Caco-2 (cell line): ENCODE measurements around the gene BUB1B. TPM values are rescaled to one million over a fixed set of nuclear protein-coding genes. Genes with fewer than 3 reads are reported as not detected.
"Not testable (repeated sequence)": the region's sequence is repeated elsewhere in the genome, so short reads cannot be mapped to it uniquely, and the experiment has no call there.

ENCODE experiments used
- BruUV-seq: library from RNA; stranded (reverse); fragments of 400-500 nt; replicated peaks from 2 replicates; lab custom pipeline; 2021; lab: Mats Ljungman, UMichigan
- CTCF ChIA-PET: fragments of 300-600 bp; sonication (Branson Sonifier 250); formaldehyde crosslinking; loops from one replicate; lab custom pipeline; 2022; ENCODE audit warnings: antibody characterized with exemption; lab: Charles Lee
- POLR2A ChIA-PET: fragments of 300-600 bp; sonication (Branson Sonifier 250); formaldehyde crosslinking; loops from one replicate; lab custom pipeline; 2022; ENCODE audit warnings: antibody characterized with exemption; lab: Charles Lee
- DNase-seq, 2 experiments: peaks; one replicate each; pipeline versions ENCODE4 v3.0.0 to v3.0.0-alpha.2; 2020 to 2022
- H3K27me3 ChIP-seq: replicated peaks from 2 replicates; pipeline ENCODE4 v1.6.0; 2011; ENCODE audit warnings: low read length; ENCODE audit not compliant: control insufficient read depth, insufficient read depth
- H3K36me3 ChIP-seq: 2 replicates; pipeline ENCODE4 v1.5.1; 2011; ENCODE audit warnings: low read length; ENCODE audit not compliant: control insufficient read depth, insufficient read depth
- H3K4me1 ChIP-seq: fragments of 250-450 bp; sonication (Bioruptor Pico); 2 replicates; pipeline ENCODE4 v1.5.1; 2020; ENCODE audit warnings: mild to moderate bottlenecking
- H3K4me3 ChIP-seq: 2 replicates; pipeline ENCODE4 v1.5.1; 2011; ENCODE audit warnings: low read depth, mild to moderate bottlenecking, control low read depth, low read length
- H3K9me3 ChIP-seq: fragments of 250-450 bp; sonication (Bioruptor Pico); 2 replicates; pipeline ENCODE4 v1.5.1; 2020; ENCODE audit warnings: mild to moderate bottlenecking, moderate library complexity
- H3K27ac Mint-ChIP-seq: one replicate; pipeline ENCODE4 v1.8.0; 2022; ENCODE audit warnings: mixed read lengths; ENCODE audit not compliant: unreplicated experiment
- H3K27me3 Mint-ChIP-seq: one replicate; pipeline ENCODE4 v1.8.0; 2022; ENCODE audit warnings: mixed read lengths; ENCODE audit not compliant: insufficient read depth, unreplicated experiment
- H3K36me3 Mint-ChIP-seq: one replicate; pipeline ENCODE4 v1.8.0; 2022; ENCODE audit warnings: mild to moderate bottlenecking, mixed read lengths; ENCODE audit not compliant: insufficient read depth, unreplicated experiment
- H3K4me1 Mint-ChIP-seq: one replicate; pipeline ENCODE4 v1.8.0; 2022; ENCODE audit warnings: low read depth, mixed read lengths; ENCODE audit not compliant: unreplicated experiment
- H3K4me3 Mint-ChIP-seq: one replicate; pipeline ENCODE4 v1.8.0; 2022; ENCODE audit warnings: mild to moderate bottlenecking, moderate library complexity, mixed read lengths; ENCODE audit not compliant: unreplicated experiment
- H3K9me3 Mint-ChIP-seq: one replicate; pipeline ENCODE4 v1.8.0; 2022; ENCODE audit warnings: mixed read lengths; ENCODE audit not compliant: unreplicated experiment
- intact Hi-C: fragments of 100-400 bp; cut with micrococcal nuclease; formaldehyde crosslinking; loops from one replicate; pipeline ENCODE4 v1.10.0; 2022; ENCODE audit not compliant: unreplicated experiment
- total RNA-seq: library from RNA; stranded (reverse); gene quantifications from 2 replicates; pipeline ENCODE4 v1.2.3, GENCODE V29; 2022
- TF ChIP-seq, protein P1 (sequence below), 2 experiments: fragments of 200-600 bp in 1 of 2; IDR thresholded peaks; 1 replicate in 1 of 2; 2 replicates in 1 of 2; pipeline versions ENCODE4 v1.5.1 to v1.8.0; 2011 to 2022; ENCODE audit warnings: antibody characterized with exemption in 1 of 2, control low read depth in 1 of 2, inconsistent platforms in 1 of 2, low read depth in 1 of 2, low read length in 1 of 2, mild to moderate bottlenecking in 1 of 2, moderate library complexity in 1 of 2; ENCODE audit not compliant: insufficient read depth in 1 of 2, severe bottlenecking in 1 of 2, unreplicated experiment in 1 of 2

The BUB1B gene
- total RNA-seq, 1 experiment from 2014 or later = 73.5 TPM

DNA sequence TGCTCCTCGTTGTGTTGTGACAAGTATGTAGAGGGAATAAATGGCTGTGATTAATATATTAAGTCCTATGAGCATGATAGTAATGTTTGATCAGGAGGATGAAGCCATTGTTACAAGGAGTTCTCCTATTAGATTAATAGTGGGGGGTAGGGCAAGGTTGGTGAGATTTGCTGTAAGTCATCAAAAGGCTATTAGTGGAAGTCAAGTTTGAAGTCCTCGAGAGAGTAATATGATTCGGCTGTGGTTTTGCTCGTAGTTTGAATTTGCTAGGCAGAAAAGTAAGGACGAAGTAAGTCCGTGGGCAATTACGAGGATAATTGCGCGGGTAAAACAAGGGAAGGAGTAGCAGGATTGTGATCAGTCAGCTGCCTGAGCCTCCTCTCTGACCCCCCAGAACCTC is 26.0 kb upstream of the BUB1B start:
- H3K9me3 Mint-ChIP-seq = no peaks in the 10 kb centered on the region
- CTCF ChIA-PET = no interaction called here
- H3K27ac Mint-ChIP-seq = no peak overlapping the region
- H3K27me3 ChIP-seq = no peaks in the 10 kb centered on the region
- H3K9me3 ChIP-seq = no peaks in the 10 kb centered on the region
- POLR2A ChIA-PET = no interaction called here
- intact Hi-C loops = no loop called here
- no peak overlapping the region for H3K4me3 Mint-ChIP-seq
- DNase-seq = no peak
- no peaks in the 10 kb centered on the region for H3K4me1 Mint-ChIP-seq
- TF ChIP-seq, protein P1, sequence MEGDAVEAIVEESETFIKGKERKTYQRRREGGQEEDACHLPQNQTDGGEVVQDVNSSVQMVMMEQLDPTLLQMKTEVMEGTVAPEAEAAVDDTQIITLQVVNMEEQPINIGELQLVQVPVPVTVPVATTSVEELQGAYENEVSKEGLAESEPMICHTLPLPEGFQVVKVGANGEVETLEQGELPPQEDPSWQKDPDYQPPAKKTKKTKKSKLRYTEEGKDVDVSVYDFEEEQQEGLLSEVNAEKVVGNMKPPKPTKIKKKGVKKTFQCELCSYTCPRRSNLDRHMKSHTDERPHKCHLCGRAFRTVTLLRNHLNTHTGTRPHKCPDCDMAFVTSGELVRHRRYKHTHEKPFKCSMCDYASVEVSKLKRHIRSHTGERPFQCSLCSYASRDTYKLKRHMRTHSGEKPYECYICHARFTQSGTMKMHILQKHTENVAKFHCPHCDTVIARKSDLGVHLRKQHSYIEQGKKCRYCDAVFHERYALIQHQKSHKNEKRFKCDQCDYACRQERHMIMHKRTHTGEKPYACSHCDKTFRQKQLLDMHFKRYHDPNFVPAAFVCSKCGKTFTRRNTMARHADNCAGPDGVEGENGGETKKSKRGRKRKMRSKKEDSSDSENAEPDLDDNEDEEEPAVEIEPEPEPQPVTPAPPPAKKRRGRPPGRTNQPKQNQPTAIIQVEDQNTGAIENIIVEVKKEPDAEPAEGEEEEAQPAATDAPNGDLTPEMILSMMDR (IDR thresholded peaks at IDR 0.05; ENCODE audit: insufficient read depth in 1 of 2, low read depth in 1 of 2, low read length in 1 of 2, severe bottlenecking in 1 of 2, unreplicated experiment in 1 of 2) = no peak
- H3K36me3 ChIP-seq = no peaks in the 10 kb centered on the region
- no peaks in the 10 kb centered on the region for H3K4me1 ChIP-seq
- H3K4me3 ChIP-seq = no peak overlapping the region
- H3K27me3 Mint-ChIP-seq = no peaks in the 10 kb centered on the region
- no TSS peak for BruUV-seq
- H3K36me3 Mint-ChIP-seq = no peaks in the 10 kb centered on the region

DNA sequence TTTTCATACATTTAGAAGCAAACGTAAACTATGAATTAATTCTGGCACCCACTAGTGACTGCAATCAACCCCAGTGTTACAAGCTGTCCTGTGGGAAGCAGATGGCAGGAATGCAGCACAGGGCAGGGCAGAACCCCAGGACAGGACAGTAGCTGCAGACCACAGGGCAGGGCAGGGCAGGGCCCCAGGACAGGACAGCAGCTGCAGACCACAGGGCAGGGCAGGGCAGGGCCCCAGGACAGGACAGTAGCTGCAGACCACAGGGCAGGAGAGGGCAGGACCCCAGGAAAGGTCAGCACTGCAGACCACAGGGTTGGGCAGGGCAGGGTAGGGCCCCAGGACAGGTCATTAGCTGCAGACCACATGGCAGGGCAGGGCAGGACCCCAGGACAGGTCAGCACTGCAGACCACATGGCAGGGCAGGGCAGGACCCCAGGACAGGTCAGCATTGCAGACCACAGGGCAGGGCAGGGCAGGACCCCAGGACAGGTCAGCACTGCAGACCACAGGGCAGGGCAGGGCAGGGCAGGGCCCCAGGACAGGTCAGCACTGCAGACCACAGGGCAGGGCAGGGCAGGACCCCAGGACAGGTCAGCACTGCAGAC is 24.9 kb upstream of the BUB1B start:
- intact Hi-C loops = not testable (repeated sequence)

DNA sequence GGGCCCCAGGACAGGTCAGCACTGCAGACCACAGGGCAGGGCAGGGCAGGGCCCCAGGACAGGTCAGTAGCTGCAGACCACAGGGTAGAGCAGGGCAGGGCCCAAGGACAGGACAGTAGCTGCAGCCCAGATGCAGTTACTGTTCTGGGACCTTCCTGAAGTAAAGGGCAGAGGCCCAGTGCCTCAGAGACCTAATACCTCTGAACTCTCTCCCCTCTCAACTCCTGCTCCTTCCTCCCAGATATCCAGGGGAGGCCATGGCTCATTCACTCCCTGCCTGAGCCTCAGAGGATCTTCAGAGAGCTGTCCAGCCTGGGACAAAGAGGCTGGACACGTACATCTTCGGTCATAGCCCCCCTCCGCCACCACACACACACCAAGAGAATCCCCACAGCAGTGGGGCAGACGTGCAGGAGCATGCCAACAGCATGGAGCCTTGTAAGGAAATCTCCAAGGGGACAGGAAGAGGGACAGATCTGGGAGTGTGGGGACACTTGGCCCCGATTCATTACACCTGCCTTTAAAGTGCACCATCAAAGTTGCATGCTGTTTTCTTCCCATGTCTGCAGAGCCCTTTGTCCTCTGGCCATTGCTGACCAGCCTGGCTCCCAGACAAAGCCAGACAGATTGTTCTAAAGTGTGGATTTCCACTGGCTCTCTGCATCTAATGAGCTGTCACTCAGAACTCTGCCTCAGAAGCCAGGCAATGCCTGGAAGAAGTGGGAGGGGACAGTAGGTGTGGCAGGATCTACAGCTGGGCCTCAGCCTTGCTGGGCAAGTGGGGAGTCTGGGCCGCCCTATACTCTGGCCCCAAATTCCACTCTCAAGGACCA is 24.2 kb upstream of the BUB1B start:
- H3K36me3 Mint-ChIP-seq = no peaks in the 10 kb centered on the region
- no peaks in the 10 kb centered on the region for H3K27me3 Mint-ChIP-seq
- ChIA-PET CTCF (no interaction called here), POLR2A (no interaction called here)
- no peak overlapping the region for H3K27ac Mint-ChIP-seq
- intact Hi-C loops = no loop called here
- H3K4me1 ChIP-seq = no peaks in the 10 kb centered on the region
- TF ChIP-seq, protein P1 (IDR thresholded peaks at IDR 0.05; ENCODE audit: insufficient read depth in 1 of 2, low read depth in 1 of 2, low read length in 1 of 2, severe bottlenecking in 1 of 2, unreplicated experiment in 1 of 2) = no peak
- H3K4me3 ChIP-seq = no peak overlapping the region
- no peak for DNase-seq
- BruUV-seq = no TSS peak
- no peaks in the 10 kb centered on the region for H3K9me3 ChIP-seq
- H3K4me1 Mint-ChIP-seq = no peaks in the 10 kb centered on the region
- H3K27me3 ChIP-seq = no peaks in the 10 kb centered on the region
- no peaks in the 10 kb centered on the region for H3K36me3 ChIP-seq
- H3K4me3 Mint-ChIP-seq = no peak overlapping the region
- no peaks in the 10 kb centered on the region for H3K9me3 Mint-ChIP-seq

More for the DNA sequence above, 24.9 kb upstream of the BUB1B start:
- H3K36me3 ChIP-seq, H3K27me3 Mint-ChIP-seq, H3K36me3 Mint-ChIP-seq, H3K27me3 ChIP-seq, BruUV-seq, H3K4me1 ChIP-seq, H3K4me1 Mint-ChIP-seq, H3K4me3 Mint-ChIP-seq, CTCF ChIA-PET, POLR2A ChIA-PET, H3K4me3 ChIP-seq, H3K9me3 Mint-ChIP-seq, DNase-seq, H3K9me3 ChIP-seq, H3K27ac Mint-ChIP-seq: not testable (repeated sequence)
